OCI-LY7 (cell line): ENCODE data around the gene NR5A2. TPM values are rescaled to one million over a fixed set of nuclear protein-coding genes. Genes with fewer than 3 reads are reported as not detected.

Source experiments
- BruUV-seq: library from RNA; stranded (reverse); fragments of 400-500 nt; replicated peaks from 2 replicates; lab custom pipeline; 2021; lab: Mats Ljungman, UMichigan
- CTCF ChIA-PET: fragments of 300-600 bp; sonication (Branson Sonifier 250); formaldehyde crosslinking; loops from one replicate; lab custom pipeline; 2022; ENCODE audit warnings: antibody characterized with exemption; ENCODE audit not compliant: unreplicated experiment; lab: Charles Lee
- POLR2A ChIA-PET: fragments of 300-600 bp; sonication (Branson Sonifier 250); formaldehyde crosslinking; loops from one replicate; lab custom pipeline; 2022; ENCODE audit warnings: antibody characterized with exemption; lab: Charles Lee
- DNase-seq: peaks from one replicate; pipeline ENCODE4 v3.0.0-alpha.2; 2015; ENCODE audit warnings: low spot score
- H2AFZ ChIP-seq: fragments of 200-600 bp; sonication (generic), shearing (Covaris generic); 2 replicates; pipeline ENCODE4 v1.6.1; 2014; ENCODE audit warnings: mild to moderate bottlenecking, antibody characterized with exemption, low read length, moderate library complexity
- H3K27ac ChIP-seq: fragments of 200-600 bp; sonication (generic); 2 replicates; pipeline ENCODE4 v1.5.1; 2014; ENCODE audit warnings: mixed run types, low read depth, mild to moderate bottlenecking, moderate library complexity, low read length, inconsistent platforms; ENCODE audit not compliant: poor library complexity, severe bottlenecking
- H3K36me3 ChIP-seq: fragments of 200-600 bp; sonication (generic); 2 replicates; pipeline ENCODE4 v1.6.1; 2014; ENCODE audit warnings: mild to moderate bottlenecking, antibody characterized with exemption, low read length, moderate library complexity, mixed read lengths; ENCODE audit not compliant: insufficient read depth
- H3K4me1 ChIP-seq: fragments of 200-600 bp; sonication (generic); 2 replicates; pipeline ENCODE4 v1.5.1; 2014; ENCODE audit warnings: mild to moderate bottlenecking, low read length; ENCODE audit not compliant: insufficient read depth, poor library complexity, severe bottlenecking
- H3K4me2 ChIP-seq: fragments of 200-600 bp; sonication (generic); 2 replicates; pipeline ENCODE4 v1.6.1; 2014; ENCODE audit warnings: mild to moderate bottlenecking, low read length
- H3K4me3 ChIP-seq: fragments of 200-600 bp; sonication (generic); 2 replicates; pipeline ENCODE4 v1.5.1; 2014; ENCODE audit warnings: mild to moderate bottlenecking, low read depth, low read length; ENCODE audit not compliant: poor library complexity, severe bottlenecking
- H3K79me2 ChIP-seq: fragments of 200-600 bp; sonication (generic); 2 replicates; pipeline ENCODE4 v1.6.1; 2016; ENCODE audit warnings: low read depth, mild to moderate bottlenecking, low read length, moderate library complexity, mixed read lengths; ENCODE audit not compliant: insufficient read depth
- H3K9me2 ChIP-seq: fragments of 200-600 bp; sonication (generic); 2 replicates; pipeline ENCODE4 v1.6.1; 2016; ENCODE audit warnings: mild to moderate bottlenecking, low read length, mixed read lengths; ENCODE audit not compliant: insufficient read depth
- H3K9me3 ChIP-seq: fragments of 200-600 bp; sonication (generic); 2 replicates; pipeline ENCODE4 v1.6.1; 2014; ENCODE audit warnings: mild to moderate bottlenecking, mixed run types, low read length, mixed read lengths
- H4K20me1 ChIP-seq: fragments of 200-600 bp; sonication (generic); 2 replicates; pipeline ENCODE4 v1.6.1; 2014; ENCODE audit warnings: mild to moderate bottlenecking, antibody characterized with exemption, low read length, moderate library complexity, mixed read lengths; ENCODE audit not compliant: insufficient read depth
- CTCF ChIP-seq: fragments of 200-600 bp; sonication (generic); conservative IDR thresholded peaks from 2 replicates; pipeline ENCODE4 v1.5.1; 2014; ENCODE audit warnings: mild to moderate bottlenecking, antibody characterized with exemption, low read length, moderate library complexity, mixed read lengths
- EZH2phosphoT487 ChIP-seq: fragments of 200-600 bp; sonication (generic); IDR thresholded peaks from 2 replicates; pipeline ENCODE4 v1.6.1; 2018; ENCODE audit warnings: low read depth, borderline replicate concordance, mild to moderate bottlenecking, mixed run types, antibody characterized with exemption, low read length, moderate library complexity, mixed read lengths
- intact Hi-C: fragments of 100-400 bp; cut with micrococcal nuclease; formaldehyde crosslinking; loops from one replicate; pipeline ENCODE4 v1.10.0; 2022; ENCODE audit not compliant: unreplicated experiment
- total RNA-seq, 2 experiments: library from RNA; depleted of rRNA in 1 of 2; stranded (reverse); fragments of >200 nt in 1 of 2; shearing (Covaris generic) in 1 of 2; gene quantifications; 2 replicates each; pipeline ENCODE4 v1.2.3, GENCODE V29; 2014 to 2022

NR5A2 gene
- total RNA-seq, 2 experiments from 2014 or later = 2.3 to 3.9 TPM

DNA sequence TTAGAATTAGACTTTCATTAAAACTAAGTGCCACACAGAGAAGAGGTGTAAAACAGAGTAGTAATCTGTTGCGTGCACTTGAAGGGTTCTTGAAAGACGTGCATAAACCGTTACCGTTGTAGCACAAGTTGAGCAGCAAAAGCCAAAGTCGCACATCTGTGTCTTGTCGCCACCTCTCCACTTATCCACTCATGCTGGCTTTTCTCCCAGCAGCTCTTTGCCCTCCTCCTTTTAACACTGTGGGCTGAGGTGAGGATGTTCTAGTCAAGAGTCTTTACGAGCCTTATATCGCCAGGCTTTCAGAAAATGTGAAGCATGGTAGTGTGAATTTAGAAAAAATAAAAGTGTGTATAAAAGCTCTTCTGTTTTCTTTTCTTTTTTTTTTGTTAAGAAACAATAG is 48.0 kb downstream of the NR5A2 start:
- H3K27ac ChIP-seq = peak overlapping the region; percentile 3
- BruUV-seq = no TSS peak
- no peaks in the 10 kb centered on the region for H3K79me2 ChIP-seq
- no peaks in the 10 kb centered on the region for H3K9me3 ChIP-seq
- H3K4me1 ChIP-seq = peaks cover 29% of the 10 kb centered on the region
- CTCF ChIA-PET = no interaction called here
- peak overlapping the region; percentile 79 for H2AFZ ChIP-seq
- H3K4me3 ChIP-seq = peak overlapping the region; percentile 46
- peak overlapping the region; percentile 52 for H3K4me2 ChIP-seq
- POLR2A ChIA-PET = interaction anchor here (0.6 to 2.0 kb wide), 10 partner anchors 10 to 389 kb away, joined by 3 to 9 read pairs (median 3); no protein-coding TSS in a partner anchor
- H3K9me2 ChIP-seq = no peaks in the 10 kb centered on the region
- intact Hi-C loops = no loop called here
- TF ChIP-seq EZH2phosphoT487 (no peak), CTCF (no peak)
- no peaks in the 10 kb centered on the region for H4K20me1 ChIP-seq
- DNase-seq = peak; percentile 42
- H3K36me3 ChIP-seq = no peaks in the 10 kb centered on the region

- DNase-seq = no peak
- no peaks in the 10 kb centered on the region for H3K79me2 ChIP-seq
- ChIA-PET CTCF (no interaction called here), POLR2A (interaction anchor here (0.6 to 2.0 kb wide), 14 partner anchors 8 to 1710 kb away, joined by 3 to 9 read pairs (median 3); no protein-coding TSS in a partner anchor)
- H2AFZ ChIP-seq = peak overlapping the region; percentile 79
- intact Hi-C loops = no loop called here
- no peaks in the 10 kb centered on the region for H4K20me1 ChIP-seq
- BruUV-seq = no TSS peak
- H3K4me1 ChIP-seq = peaks cover 29% of the 10 kb centered on the region
- H3K36me3 ChIP-seq = no peaks in the 10 kb centered on the region
- H3K9me3 ChIP-seq = no peaks in the 10 kb centered on the region
- no peak for TF ChIP-seq EZH2phosphoT487
- TF ChIP-seq CTCF = no peak
- no peaks in the 10 kb centered on the region for H3K9me2 ChIP-seq
- no peak overlapping the region for H3K27ac ChIP-seq
- H3K4me3 ChIP-seq = no peak overlapping the region
- H3K4me2 ChIP-seq = peak overlapping the region; percentile 52
Observed at GRCh38 chr1:200075938-200076546, 48.5 kb downstream of the NR5A2 start.
